HG02678 (cell line): ENCODE data around the gene NPIPB6.

ENCODE experiments used
- ATAC-seq: cut with Tn5 transposase; IDR thresholded peaks from one replicate; pipeline ENCODE4 v1.9.1; 2021; ENCODE audit warnings: mild to moderate bottlenecking, moderate library complexity; ENCODE audit not compliant: unreplicated experiment

Gene NPIPB6

DNA sequence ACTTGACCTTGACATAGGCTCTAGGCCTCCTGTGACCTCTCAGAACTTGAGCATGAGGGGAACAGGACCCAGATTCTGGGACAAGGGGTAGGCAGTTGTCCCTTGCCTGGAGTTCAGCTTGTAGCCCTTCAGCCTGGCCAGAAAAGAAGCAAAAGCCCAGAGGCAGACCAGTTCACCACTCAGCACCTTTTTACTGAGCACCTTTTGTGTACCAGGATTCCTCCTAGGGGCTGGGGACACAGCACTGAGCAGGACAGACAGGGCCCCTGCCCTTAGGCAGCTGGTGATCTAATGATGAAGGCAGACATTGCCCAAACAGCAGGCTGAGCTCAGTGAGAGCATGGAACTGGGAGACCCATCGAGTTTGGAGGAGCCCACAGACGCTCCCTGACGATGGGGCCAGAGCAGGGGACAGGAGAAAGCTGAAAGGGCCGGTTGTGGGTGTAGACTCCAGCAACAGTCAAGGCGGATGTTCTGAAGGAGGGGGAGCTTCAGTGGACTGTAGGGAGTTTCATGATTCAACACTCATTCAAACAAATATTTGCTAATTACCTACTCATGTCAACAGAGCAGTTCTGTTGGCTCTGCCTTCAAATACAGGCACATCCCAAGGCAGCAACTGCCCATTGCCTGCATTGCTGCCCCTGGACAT is 38.9 kb downstream of the NPIPB6 start:
- ATAC-seq, result no peak

DNA sequence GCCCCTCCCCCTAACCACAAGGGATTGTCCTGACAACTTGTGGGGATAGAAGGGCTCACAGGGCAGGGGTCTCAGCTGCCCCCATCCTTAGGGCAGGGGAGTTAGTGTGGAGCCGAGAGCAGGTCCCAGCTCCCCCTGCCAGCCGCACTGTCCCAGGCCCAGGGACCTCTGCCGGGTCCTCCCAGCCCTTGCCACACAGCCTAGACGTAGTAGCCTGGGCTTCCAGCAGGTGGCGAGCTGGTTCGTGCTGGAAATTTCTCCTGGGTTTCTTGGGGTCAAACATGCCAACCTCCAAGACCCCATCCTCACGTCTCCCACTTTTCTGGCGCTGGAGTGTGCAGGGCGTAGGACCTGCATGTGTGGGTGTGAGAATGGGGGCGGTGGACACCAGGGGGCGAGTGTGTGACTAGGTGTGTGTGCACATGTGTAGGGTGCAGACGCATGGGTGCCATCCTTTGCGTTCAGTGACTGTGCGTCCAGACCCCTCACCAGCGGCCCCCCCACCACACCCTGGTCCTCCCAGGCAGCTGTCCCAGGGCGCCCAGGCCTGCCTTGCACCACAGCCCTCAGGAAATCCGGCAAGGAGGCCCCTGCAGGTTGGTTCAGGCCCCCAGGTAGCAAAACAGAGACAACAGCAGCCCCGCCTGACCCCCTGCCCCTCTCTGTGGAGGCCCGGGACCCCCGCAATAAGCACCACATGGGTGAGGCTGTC is 41.5 kb downstream of the NPIPB6 start:
- no peak for ATAC-seq

GRCh38 chr16:28320741-28321140 is 42.6 kb downstream of the NPIPB6 start:
- no peak for ATAC-seq

GRCh38 chr16:28320023-28320561 is 43.2 kb downstream of the NPIPB6 start:
- no peak for ATAC-seq

GRCh38 chr16:28319476-28320022 is 43.8 kb downstream of the NPIPB6 start:
- ATAC-seq, result no peak

GRCh38 chr16:28318042-28318744 is 45.1 kb downstream of the NPIPB6 start:
- no peak for ATAC-seq

- no peak for ATAC-seq
Measured at GRCh38 chr16:28317040-28317880, 46.0 kb downstream of the NPIPB6 start.

- ATAC-seq, result no peak
Measured at GRCh38 chr16:28316054-28316453, 47.3 kb downstream of the NPIPB6 start.

DNA sequence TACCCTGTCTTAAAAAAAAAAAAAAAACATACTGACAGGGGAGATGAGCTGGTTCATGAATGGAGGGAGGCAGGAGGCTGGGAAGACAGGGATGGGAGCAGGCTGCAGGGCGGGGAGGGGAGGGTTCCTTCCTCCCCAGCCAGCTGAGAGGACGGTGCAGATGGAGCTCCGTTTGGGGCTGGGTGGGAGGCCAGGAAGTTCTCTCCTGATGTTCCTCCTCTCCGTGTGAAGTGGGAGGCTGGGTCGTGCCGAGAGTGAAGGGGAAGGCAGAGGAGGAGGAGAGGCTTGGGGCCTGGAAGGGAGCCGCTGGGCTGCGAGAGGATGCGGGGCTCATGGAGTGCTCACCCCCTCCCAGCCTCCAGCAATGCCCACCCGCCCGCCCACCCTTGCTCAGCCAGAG is 49.7 kb downstream of the NPIPB6 start:
- no peak for ATAC-seq

- no peak for ATAC-seq
Measured at GRCh38 chr16:28312327-28312726, 51.0 kb downstream of the NPIPB6 start.

DNA sequence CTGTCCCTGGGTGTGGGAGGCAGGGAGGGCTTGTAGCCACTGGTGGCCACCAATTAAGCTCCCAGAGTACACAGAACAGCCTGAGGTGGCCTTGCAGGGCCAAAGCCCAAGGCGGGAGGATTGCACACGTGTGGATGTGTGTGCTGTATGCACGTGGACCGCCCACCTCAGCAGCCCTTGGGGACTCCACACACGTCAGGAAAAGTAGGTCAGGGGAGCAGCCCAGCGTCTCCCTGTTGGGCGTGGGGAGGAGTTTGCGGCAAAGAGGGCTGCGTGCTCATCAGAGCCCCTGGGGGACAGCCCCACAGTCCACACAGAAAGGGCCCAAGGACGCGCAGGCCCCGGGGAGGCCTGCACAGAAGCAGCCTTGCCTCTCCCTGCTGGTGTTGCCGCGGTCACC is 51.4 kb downstream of the NPIPB6 start:
- no peak for ATAC-seq

GRCh38 chr16:28311413-28311812 is 51.9 kb downstream of the NPIPB6 start:
- no peak for ATAC-seq

GRCh38 chr16:28310796-28311195 is 52.5 kb downstream of the NPIPB6 start:
- ATAC-seq, result no peak

GRCh38 chr16:28309811-28310311 is 53.4 kb downstream of the NPIPB6 start:
- ATAC-seq, result no peak

DNA sequence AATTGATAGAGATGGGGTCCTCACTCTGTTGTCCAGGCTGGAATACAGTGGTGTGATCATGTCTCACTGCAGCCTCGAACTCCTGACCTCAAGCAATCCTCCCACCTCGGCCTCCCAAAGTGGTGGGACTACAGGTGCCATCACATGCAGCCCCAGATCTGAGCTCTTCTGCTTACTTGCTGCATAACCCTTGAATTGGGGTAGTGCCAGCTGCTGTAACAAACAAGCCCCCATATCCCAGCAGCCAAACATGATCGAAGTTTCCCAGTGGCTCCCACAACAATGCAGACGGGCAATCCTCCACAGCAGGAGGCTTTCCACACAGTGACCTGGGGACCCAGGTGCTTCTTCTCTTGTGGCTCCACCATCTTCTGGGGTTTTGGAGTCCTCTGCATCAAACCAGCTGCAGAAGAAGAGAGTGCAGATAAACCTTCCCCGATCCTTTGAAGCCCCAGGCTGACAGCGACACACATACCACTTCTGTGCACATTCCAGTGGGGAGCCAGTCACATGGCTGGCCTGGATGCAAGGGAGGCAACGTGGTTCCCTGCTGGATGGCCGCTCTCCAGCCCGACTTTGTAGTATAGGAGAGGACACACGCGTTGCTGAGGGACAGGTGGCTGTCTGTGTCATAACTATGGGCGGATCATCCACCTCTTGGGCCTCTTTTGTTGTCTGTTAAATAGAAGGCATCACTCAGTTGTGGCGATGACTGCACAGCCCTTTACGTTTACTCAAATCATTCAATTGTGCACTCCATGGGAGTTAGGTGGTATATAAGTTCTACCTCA is 54.3 kb downstream of the NPIPB6 start:
- no peak for ATAC-seq

DNA sequence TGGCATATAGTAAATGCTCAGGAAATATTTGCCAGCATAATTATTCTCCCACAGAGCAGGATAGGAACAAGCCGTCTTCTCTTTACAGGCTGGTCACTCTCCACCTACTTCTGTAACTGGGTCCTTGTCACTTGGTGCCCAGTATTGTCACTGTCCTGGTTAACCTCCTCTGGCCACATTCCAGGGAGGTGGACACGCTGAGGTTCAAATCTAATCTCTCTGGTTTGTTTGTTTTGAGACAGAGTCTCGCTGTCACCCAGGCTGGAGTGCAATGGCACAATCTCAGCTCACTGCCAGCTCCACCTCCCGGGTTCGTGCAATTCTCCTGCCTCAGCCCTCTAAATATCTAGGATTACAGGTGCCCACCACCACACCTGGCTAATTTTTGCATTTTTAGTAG is 55.4 kb downstream of the NPIPB6 start:
- no peak for ATAC-seq

DNA sequence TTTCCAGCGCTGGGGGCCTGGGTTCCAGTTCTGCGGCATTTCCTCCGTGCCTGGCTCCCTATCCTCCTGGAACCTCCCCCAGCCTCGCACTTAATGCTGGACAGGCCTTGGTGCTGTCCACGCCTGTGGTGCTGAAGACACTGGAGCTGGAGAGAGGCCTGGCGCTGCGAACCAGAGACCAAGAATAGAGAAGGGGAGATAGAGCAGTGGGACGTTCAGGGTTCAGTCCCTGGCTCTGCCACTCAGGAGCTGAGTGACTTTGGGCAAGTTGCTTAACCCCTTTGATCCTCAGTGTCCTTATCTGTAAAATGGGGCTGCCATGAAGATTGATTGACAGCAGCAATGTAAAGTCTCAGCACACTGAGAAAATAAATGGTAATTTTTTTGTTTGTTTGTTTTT is 59.1 kb downstream of the NPIPB6 start:
- no peak for ATAC-seq

- ATAC-seq, result no peak
Measured at GRCh38 chr16:28303132-28303531, 60.2 kb downstream of the NPIPB6 start.

- ATAC-seq, result no peak
Measured at GRCh38 chr16:28301620-28302019, 61.7 kb downstream of the NPIPB6 start.

DNA sequence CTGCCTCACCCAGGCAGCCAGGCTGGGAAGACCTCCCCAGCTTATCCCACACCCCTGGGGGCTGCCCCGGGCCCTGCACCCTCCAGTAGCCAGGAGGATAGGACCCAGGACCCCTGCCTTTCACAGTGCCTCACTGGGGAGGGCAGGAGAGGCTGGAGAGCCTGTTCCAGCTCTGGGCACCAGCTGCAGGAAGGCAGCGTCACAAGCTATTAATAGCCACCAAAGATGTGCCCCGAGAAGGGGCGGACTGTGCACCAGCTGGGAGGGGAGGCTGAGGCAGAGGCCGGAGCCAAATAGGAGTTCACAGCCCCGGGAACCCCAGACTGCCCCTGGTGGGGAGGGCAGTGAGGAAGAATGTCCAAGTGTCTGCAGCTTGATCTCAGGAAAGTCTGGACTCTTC is 62.2 kb downstream of the NPIPB6 start:
- ATAC-seq, result no peak
